Endothelial cell of umbilical vein (primary cell): ENCODE results near the gene TBC1D26. TPM values are rescaled to one million over a fixed set of nuclear protein-coding genes. Genes with fewer than 3 reads are reported as not detected.
"Not testable (repeated sequence)": the region's sequence is repeated elsewhere in the genome, so short reads cannot be mapped to it uniquely, and the experiment has no call there.

Experiments
- BruUV-seq: library from RNA; stranded (reverse); fragments of 400-500 nt; replicated peaks from 2 replicates; lab custom pipeline; 2021; lab: Mats Ljungman, UMichigan
- CTCF ChIA-PET: fragments of 300-600, 350-600 bp; sonication (Branson Sonifier 250); formaldehyde crosslinking; loops from one replicate; lab custom pipeline; 2021; ENCODE audit warnings: antibody characterized with exemption, inconsistent platforms; lab: Charles Lee
- POLR2A ChIA-PET: fragments of 300-600, 350-600 bp; sonication (Branson Sonifier 250); formaldehyde crosslinking; loops from one replicate; lab custom pipeline; 2021; ENCODE audit warnings: antibody characterized with exemption, inconsistent platforms; lab: Charles Lee
- DNase-seq: peaks from one replicate; pipeline ENCODE4 v3.0.0-alpha.2; 2011; ENCODE audit warnings: low read depth, low spot score
- FAIRE-seq: peaks from 2 replicates; lab custom pipeline; 2011; peaks lifted over from hg19 to GRCh38; lab: Jason Lieb, UNC
- H2AFZ ChIP-seq: 2 replicates; pipeline ENCODE4 v1.6.0; 2012; ENCODE audit warnings: low read depth, low read length, control low read depth, inconsistent platforms
- H3K27ac ChIP-seq: 2 replicates; pipeline ENCODE4 v1.5.1; 2011; ENCODE audit warnings: low read depth, mild to moderate bottlenecking, control low read depth, low read length, moderate library complexity; ENCODE audit not compliant: insufficient read depth
- H3K27me3 ChIP-seq, 2 experiments: 2 replicates each; pipeline versions ENCODE4 v1.6.0 to v1.6.1; 2011; ENCODE audit warnings: low read length in 2 of 2, mixed read lengths in 1 of 2; ENCODE audit not compliant: control insufficient read depth in 2 of 2, insufficient read depth in 2 of 2
- H3K36me3 ChIP-seq, 2 experiments: 2 replicates in 1 of 2; 3 replicates in 1 of 2; pipeline ENCODE4 v1.5.1; 2011; ENCODE audit warnings: low read length in 2 of 2, mild to moderate bottlenecking in 1 of 2, moderate library complexity in 1 of 2; ENCODE audit not compliant: control insufficient read depth in 2 of 2, insufficient read depth in 2 of 2; ENCODE audit errors: extremely low read depth in 1 of 2
- H3K4me1 ChIP-seq: 3 replicates; pipeline ENCODE4 v1.5.1; 2011; ENCODE audit warnings: mild to moderate bottlenecking, low read length; ENCODE audit not compliant: control insufficient read depth, insufficient read depth; ENCODE audit errors: extremely low read depth
- H3K4me2 ChIP-seq: 2 replicates; pipeline ENCODE4 v1.6.1; 2011; ENCODE audit warnings: low read length, control low read depth, mixed read lengths; ENCODE audit not compliant: insufficient read depth
- H3K4me3 ChIP-seq, 3 experiments: fragments of 200-600 bp in 1 of 3; sonication (generic), shearing (Covaris generic) in 1 of 3; replicated peaks in 1 of 3; 2 replicates each; pipeline ENCODE4 v1.5.1; 2011 to 2016; ENCODE audit warnings: control low read depth in 3 of 3, low read length in 3 of 3, mild to moderate bottlenecking in 2 of 3, inconsistent platforms in 1 of 3, low read depth in 1 of 3, moderate library complexity in 1 of 3; ENCODE audit not compliant: insufficient read depth in 1 of 3
- H3K79me2 ChIP-seq: 2 replicates; pipeline ENCODE4 v1.6.0; 2012; ENCODE audit warnings: low read length, inconsistent platforms; ENCODE audit not compliant: control insufficient read depth, insufficient read depth
- H3K9ac ChIP-seq: replicated peaks from 2 replicates; pipeline ENCODE3; 2011; ENCODE audit warnings: low read length, control low read depth; ENCODE audit not compliant: insufficient read depth; ENCODE audit errors: extremely low read depth
- H3K9me1 ChIP-seq: replicated peaks from 3 replicates; pipeline ENCODE4 v1.6.0; 2011; ENCODE audit warnings: mild to moderate bottlenecking, low read length; ENCODE audit not compliant: control insufficient read depth, insufficient read depth; ENCODE audit errors: extremely low read depth
- H3K9me3 ChIP-seq: replicated peaks from 2 replicates; pipeline ENCODE4 v1.5.1; 2012; ENCODE audit warnings: low read length, inconsistent platforms; ENCODE audit not compliant: control insufficient read depth, insufficient read depth
- H4K20me1 ChIP-seq: replicated peaks from 2 replicates; pipeline ENCODE3; 2011; ENCODE audit warnings: mild to moderate bottlenecking, low read length; ENCODE audit not compliant: control insufficient read depth, insufficient read depth; ENCODE audit errors: extremely low read depth
- EZH2 ChIP-seq: IDR thresholded peaks from 2 replicates; pipeline ENCODE4 v1.6.1; 2012; ENCODE audit warnings: borderline replicate concordance, low read depth, mild to moderate bottlenecking, moderate library complexity, low read length, inconsistent platforms; ENCODE audit not compliant: severe bottlenecking
- FOS ChIP-seq: IDR thresholded peaks from 2 replicates; pipeline ENCODE4 v1.6.1; 2011; ENCODE audit warnings: mild to moderate bottlenecking, low read length, moderate library complexity, borderline replicate concordance; ENCODE audit not compliant: insufficient read depth
- GATA2 ChIP-seq: IDR thresholded peaks from 2 replicates; pipeline ENCODE4 v1.7.0; 2011; ENCODE audit warnings: low read depth, mild to moderate bottlenecking, moderate library complexity, mixed read lengths, low read length; ENCODE audit not compliant: insufficient read length, insufficient read depth
- JUN ChIP-seq: IDR thresholded peaks from 2 replicates; pipeline ENCODE4 v1.6.1; 2011; ENCODE audit warnings: borderline replicate concordance, low read depth; ENCODE audit not compliant: insufficient read length, insufficient read depth
- MYC ChIP-seq: IDR thresholded peaks from one replicate; pipeline ENCODE4 v1.6.1; 2011; ENCODE audit warnings: mild to moderate bottlenecking, low read depth, low read length
- POLR2A ChIP-seq: IDR thresholded peaks from 2 replicates; pipeline ENCODE4 v1.6.1; 2012; ENCODE audit warnings: low read depth, mild to moderate bottlenecking, control low read depth, low read length
- POLR2AphosphoS5 ChIP-seq: IDR thresholded peaks from 2 replicates; pipeline ENCODE4 v1.6.1; 2012; ENCODE audit warnings: low read depth, mild to moderate bottlenecking, control low read depth, low read length, moderate library complexity; ENCODE audit not compliant: insufficient read depth
- dilution Hi-C: fragments of 300-500 bp; cut with MboI; formaldehyde crosslinking; loops from one replicate; pipeline ENCODE4 v1.15.0; 2019; ENCODE audit warnings: low sequenced_read_pairs; ENCODE audit not compliant: extremely low pct_ligation_motif_present
- intact Hi-C: fragments of 100-400 bp; cut with micrococcal nuclease; formaldehyde crosslinking; loops from one replicate; pipeline ENCODE4 v1.10.0; 2022
- polyA plus RNA-seq, 4 experiments: library from polyadenylated mRNA; depleted of rRNA in 3 of 4; stranded (reverse) in 3 of 4; unstranded in 1 of 4; fragments of >200 nt; gene quantifications; 2 replicates each; pipeline versions ENCODE4 v1.2.1 to v1.2.3, GENCODE V29; 2011 to 2012; ENCODE audit warnings: missing spikeins in 1 of 4
- total RNA-seq: library from RNA; stranded (reverse); gene quantifications from 2 replicates; pipeline ENCODE4 v1.2.3, GENCODE V29; 2021
- TF ChIP-seq, protein P1 (sequence below): IDR thresholded peaks from 2 replicates; pipeline ENCODE4 v1.6.1; 2011; ENCODE audit not compliant: insufficient read depth, insufficient read length
- TF ChIP-seq, protein P2 (sequence below), 2 donors: IDR thresholded peaks; 1 replicate in 1 of 2; 2 replicates in 1 of 2; pipeline ENCODE4 v1.5.1; 2011; ENCODE audit warnings: low read length in 2 of 2, mild to moderate bottlenecking in 2 of 2, moderate library complexity in 2 of 2, control low read depth in 1 of 2, inconsistent platforms in 1 of 2, low read depth in 1 of 2; ENCODE audit not compliant: insufficient read depth in 1 of 2; ENCODE audit errors: extremely low read depth in 1 of 2

TBC1D26 gene
- total and polyA plus RNA-seq, 2 donors (not counting 3 experiments of a cell fraction or from before 2014, with no cell fraction given) = not detected

- H3K4me2 ChIP-seq, CTCF ChIA-PET, H3K27ac ChIP-seq, intact Hi-C loops, FAIRE-seq, H3K36me3 ChIP-seq, H2AFZ ChIP-seq, POLR2A ChIA-PET, dilution Hi-C loops, BruUV-seq, H3K4me1 ChIP-seq, H3K4me3 ChIP-seq, H3K79me2 ChIP-seq, H4K20me1 ChIP-seq, H3K9ac ChIP-seq, DNase-seq, H3K9me3 ChIP-seq, H3K9me1 ChIP-seq, H3K27me3 ChIP-seq: not testable (repeated sequence)
These were observed 4.5 kb downstream of the TBC1D26 start for GRCh38 chr17:15736578-15736977.

- H3K4me1 ChIP-seq = no peaks in the 10 kb centered on the region
- no peaks in the 10 kb centered on the region for H3K27me3 ChIP-seq
- no TSS peak for BruUV-seq
- CTCF ChIA-PET = no interaction called here
- H3K9me1 ChIP-seq = no peaks in the 10 kb centered on the region
- no peak for DNase-seq
- dilution Hi-C loops = no loop called here
- H3K4me2 ChIP-seq = no peak overlapping the region
- H3K79me2 ChIP-seq = no peaks in the 10 kb centered on the region
- H4K20me1 ChIP-seq = no peaks in the 10 kb centered on the region
- no peaks in the 10 kb centered on the region for H3K36me3 ChIP-seq
- POLR2A ChIA-PET = no interaction called here
- H3K4me3 ChIP-seq = no peak overlapping the region
- no peaks in the 10 kb centered on the region for H3K9me3 ChIP-seq
- no peak overlapping the region for H3K27ac ChIP-seq
- H3K9ac ChIP-seq = no peak overlapping the region
- no peak for FAIRE-seq
- no peak overlapping the region for H2AFZ ChIP-seq
- intact Hi-C loops = no loop called here
- no peak for TF ChIP-seq POLR2AphosphoS5
- TF ChIP-seq POLR2A = no peak
- TF ChIP-seq FOS = no peak
- no peak for TF ChIP-seq GATA2
- TF ChIP-seq, protein P1, sequence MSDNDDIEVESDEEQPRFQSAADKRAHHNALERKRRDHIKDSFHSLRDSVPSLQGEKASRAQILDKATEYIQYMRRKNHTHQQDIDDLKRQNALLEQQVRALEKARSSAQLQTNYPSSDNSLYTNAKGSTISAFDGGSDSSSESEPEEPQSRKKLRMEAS = no peak
- TF ChIP-seq, protein P2, sequence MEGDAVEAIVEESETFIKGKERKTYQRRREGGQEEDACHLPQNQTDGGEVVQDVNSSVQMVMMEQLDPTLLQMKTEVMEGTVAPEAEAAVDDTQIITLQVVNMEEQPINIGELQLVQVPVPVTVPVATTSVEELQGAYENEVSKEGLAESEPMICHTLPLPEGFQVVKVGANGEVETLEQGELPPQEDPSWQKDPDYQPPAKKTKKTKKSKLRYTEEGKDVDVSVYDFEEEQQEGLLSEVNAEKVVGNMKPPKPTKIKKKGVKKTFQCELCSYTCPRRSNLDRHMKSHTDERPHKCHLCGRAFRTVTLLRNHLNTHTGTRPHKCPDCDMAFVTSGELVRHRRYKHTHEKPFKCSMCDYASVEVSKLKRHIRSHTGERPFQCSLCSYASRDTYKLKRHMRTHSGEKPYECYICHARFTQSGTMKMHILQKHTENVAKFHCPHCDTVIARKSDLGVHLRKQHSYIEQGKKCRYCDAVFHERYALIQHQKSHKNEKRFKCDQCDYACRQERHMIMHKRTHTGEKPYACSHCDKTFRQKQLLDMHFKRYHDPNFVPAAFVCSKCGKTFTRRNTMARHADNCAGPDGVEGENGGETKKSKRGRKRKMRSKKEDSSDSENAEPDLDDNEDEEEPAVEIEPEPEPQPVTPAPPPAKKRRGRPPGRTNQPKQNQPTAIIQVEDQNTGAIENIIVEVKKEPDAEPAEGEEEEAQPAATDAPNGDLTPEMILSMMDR (IDR thresholded peaks at IDR 0.05; ENCODE audit: extremely low read depth in 1 of 2, insufficient read depth in 1 of 2, low read depth in 1 of 2, low read length in 2 of 2) = no peak
- no peak for TF ChIP-seq JUN
- no peak for TF ChIP-seq MYC
- no peak for TF ChIP-seq EZH2
These were observed 6.0 kb downstream of the TBC1D26 start for GRCh38 chr17:15738066-15738465.

DNA sequence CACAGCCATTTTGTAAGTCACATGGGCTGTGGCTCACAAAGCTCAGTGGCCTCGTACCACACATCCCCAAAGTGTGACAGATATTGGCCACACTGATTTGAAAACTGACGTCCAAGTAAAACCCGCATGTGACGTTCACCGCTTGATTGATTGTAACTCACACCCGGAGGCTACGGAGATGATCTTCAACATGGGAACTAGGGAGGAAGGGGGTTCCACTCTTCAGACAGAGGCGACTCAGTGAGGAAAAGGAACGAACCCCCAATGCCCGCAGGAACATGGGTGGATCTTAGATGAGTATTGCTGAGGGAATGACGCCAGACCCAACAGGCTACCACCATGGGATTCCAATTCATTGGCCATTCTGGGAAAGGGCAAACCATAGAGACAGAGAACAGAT lies 7.2 kb downstream of the TBC1D26 start:
- dilution Hi-C loops, H3K27ac ChIP-seq, H3K9ac ChIP-seq, H3K9me1 ChIP-seq, H3K4me3 ChIP-seq, H3K27me3 ChIP-seq, H3K4me1 ChIP-seq, H3K9me3 ChIP-seq, BruUV-seq, DNase-seq, H3K4me2 ChIP-seq, CTCF ChIA-PET, H3K36me3 ChIP-seq, POLR2A ChIA-PET, H2AFZ ChIP-seq, H4K20me1 ChIP-seq, intact Hi-C loops, FAIRE-seq, H3K79me2 ChIP-seq: not testable (repeated sequence)
